GM18499 (cell line): ENCODE results near the gene PHYH.
"Not testable (repeated sequence)": the region's sequence is repeated elsewhere in the genome, so short reads cannot be mapped to it uniquely, and the experiment has no call there.

Experiments
- ATAC-seq: cut with Tn5 transposase; IDR thresholded peaks from one replicate; pipeline ENCODE4 v1.9.1; 2021; ENCODE audit warnings: moderate number of reproducible peaks; ENCODE audit not compliant: insufficient read depth, unreplicated experiment

The PHYH gene

DNA sequence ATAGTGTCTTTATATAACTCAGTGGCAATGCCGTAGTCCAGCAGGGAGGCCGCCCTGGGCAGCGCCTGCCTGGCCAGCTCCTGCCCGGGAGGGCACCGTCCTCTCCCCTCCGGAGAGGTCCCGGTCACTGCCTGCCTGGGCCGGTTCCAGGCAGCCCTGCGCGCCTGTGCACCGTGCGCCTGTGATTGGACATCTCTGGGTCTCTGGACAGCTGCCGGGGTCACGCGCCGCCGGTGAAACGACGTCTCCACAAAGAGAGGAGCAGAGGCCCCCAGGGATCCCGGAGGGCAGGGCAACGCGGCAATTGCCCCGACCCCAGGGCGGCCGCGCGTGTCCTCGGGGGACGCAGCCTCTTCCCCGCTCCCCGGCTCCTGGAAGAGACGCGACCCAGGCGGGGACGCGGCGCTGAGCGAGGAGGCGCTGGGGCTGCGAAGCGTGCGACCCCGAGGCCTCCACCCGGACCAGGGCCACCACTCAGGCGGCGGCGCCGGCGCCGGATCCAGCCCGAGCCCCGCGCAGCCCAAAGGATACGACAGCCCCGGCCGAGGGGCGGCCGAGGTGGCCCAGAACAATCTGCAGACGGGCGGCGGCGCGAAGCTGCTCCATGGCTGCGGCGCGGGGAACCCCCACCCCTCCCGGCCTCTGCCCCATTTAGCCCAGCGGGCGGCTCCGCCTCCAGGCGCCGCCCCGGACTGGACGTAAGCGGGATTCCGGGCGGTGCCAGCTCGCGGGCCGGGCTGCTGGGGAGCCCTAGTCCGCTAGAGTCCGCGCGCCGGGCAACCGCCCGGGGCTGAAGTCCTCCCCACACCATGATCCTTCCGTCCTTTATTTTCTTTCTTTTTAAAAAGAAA is at the start of gene PHYH:
PHYH (minus strand) TSS at position 628 of the 851 bp plus-strand sequence; CDS start at position 606, 22 bp downstream.
- ATAC-seq = peak; percentile 39

DNA sequence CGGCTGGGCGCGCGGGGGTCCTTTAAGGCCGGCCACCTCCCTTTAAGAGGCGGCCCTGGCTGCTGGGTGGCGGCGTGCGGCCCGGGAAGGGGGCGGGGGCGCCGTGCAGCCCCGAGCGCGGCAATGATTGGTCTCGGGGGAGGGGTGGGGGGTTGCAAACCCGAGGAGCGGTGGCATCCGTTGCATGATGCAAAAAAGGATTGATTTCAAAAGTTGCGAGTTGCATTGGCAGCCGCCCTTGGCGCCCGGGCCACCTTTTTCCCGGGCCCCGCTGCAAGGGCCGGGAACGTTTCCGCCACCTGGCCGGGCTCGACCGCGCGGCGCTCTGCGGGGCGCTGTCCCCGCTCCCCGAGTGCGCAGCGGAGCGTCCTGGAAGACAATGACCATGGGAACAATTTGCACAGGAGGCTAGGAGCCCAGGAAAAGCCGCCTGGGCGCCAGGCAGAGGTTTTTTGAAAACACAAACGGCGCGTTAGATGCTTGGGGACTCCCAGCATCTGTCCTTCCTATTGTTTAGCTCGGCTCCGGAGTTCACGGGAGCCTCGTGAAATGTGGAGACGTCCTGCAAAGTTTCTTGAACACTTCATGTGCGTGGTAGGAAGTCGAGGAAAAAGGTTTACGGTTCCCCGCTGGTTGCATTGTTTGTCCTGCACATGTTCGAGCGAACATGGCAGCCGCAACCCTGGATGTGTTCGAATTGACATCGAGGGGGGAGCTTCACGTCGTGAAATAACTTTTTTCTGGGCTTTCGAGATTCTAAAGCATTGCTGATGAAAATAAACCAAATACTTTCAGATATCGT is 48.6 kb upstream of the PHYH start, which contains the start of gene SEPHS1:
SEPHS1 (minus strand) TSS at position 78 of the 802 bp plus-strand sequence. CDS start 3,343 bp downstream, outside the sequence.
- ATAC-seq = no peak

DNA sequence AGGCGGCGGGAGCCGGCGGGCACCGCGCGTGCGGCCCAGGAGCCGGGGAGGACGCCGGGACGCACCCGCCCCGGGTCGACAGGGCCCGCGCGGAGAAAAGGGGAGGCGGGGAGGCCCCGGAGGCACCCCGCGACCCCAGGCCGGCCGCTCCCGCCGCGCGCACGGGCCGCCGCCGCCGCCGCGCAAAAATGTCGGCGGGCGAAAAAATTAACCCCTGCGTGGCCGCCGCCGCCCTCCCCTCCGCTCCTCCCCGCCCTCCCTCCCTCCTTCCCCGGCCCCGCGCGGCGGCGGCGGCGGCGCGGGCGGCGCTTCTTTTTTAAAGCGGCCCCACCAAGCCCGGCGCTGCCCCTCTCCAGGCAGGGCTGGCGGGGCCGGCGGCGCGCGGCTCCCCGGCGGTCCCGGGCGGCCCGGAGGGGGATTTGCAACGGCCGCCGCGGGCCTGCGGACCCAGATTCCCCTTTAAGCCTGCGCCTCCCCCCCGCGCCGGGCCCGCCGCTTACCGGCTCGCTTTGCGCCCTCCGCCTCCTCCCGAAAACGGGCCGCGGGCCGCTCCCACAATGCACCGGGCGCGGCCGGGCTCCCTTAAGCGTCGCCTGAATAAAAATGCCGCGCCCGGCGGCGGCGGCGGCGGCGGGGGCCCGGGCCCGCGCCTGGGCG is 47.8 kb upstream of the PHYH start:
- ATAC-seq = no peak

DNA sequence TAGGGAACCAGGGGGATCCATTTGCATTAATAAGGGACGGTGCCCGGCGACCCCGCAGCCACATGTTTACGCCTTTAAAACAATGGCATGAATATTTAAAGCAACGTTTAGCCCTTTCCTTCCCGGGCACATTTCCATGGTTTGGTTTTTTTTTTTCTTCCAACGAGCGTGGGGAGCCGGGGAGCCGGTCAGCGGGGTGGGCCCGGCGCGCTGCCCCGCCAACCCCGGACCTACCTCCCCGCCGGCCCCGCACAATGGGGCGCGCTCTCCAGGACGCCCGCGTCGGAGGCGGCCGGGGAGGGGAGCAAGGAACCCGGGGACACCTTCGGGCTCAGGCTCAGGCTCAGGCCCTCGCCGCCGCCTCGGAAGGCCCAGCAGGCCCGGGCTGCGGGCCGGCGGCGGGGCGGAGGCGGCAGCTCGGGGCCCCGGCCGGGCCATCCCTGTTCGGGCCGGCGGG is 47.2 kb upstream of the PHYH start:
- ATAC-seq = no peak

DNA sequence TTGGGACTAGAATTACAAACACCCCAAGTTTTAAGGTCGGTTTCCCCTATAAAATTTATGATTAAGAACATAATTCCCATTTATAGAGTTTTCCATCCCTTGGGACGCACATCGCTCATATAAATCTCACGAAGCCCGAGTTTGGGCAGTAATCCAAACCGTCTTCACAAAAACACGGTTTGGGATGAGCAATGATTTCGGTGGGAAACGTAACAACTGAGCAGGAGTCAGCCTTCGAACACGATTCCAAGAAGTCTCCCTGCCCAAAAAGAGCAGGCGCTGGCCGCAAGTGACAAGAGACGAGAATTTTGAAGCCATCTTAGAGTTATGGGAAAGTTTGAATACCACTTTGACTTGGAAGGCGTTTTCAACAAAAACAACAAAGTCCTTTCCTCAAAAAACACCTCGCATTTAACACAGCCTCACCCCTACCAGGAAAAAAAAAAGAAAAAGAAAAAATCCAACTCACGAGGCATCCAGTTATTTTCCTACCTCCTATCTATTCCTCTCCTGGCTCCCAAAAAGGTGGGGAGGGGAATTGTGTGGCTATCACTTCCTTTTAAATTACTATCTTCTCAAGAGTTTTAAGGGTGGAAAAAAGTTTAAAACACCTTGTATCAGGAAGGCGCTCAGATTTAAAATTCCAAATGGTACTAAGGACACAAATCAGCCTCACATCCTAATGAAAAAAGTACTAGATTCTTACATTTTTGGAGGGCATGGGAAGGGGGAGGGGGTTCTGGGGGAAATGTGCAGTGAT is 46.6 kb upstream of the PHYH start:
- ATAC-seq = no peak

DNA sequence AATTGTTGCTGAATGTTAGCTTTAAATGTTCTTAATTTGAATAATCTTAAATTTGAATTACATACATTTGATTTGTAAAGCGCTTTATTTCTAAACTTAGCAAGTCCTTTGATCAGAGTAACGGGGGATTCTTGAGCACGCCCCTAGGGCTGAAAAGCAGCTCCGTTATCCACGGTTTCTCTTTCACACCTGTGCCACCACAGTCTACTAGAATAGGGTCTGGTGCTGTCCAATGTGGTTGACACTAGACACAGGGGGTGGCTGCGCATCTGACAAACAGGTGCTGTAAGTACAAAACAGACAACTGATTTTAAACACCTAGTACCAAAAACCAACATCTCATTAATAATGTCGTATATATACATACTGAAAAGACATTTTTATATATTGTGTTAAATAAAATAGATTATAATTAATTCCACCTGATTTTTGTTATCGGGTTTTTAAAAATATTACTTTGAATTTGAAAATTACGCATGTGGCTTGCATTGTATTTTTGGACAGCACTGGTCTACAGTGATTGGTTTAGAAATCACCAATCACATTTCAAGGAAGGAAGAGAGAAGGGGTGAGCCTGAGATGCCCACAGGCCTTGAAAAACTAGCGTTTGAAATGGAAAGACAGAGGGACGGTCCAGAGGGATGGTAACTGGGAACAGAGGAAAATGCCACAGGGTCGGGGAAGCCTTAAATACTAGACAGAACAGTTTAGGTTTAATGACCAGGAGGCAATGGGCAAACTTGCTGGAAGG is 40.9 kb upstream of the PHYH start:
- ATAC-seq = peak; percentile 66

DNA sequence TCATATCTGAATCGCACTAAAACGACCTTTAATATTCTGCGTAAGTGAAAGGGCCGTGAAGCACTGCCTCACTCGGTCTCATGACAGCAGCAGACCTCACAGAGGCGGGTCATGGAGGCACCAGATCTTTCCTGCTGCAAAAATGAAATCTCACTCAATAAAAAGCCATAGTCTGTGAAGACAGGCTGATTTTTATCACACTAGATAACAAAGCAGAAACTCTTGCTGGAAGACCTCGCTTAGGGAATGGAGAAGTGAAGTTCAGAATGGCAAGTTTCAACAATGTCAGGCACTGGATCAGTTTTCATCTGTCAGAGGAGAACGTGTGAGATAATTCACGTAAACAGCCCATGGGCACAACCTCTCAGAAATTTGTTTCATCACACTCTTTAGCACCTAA is 40.2 kb upstream of the PHYH start:
- no peak for ATAC-seq

DNA sequence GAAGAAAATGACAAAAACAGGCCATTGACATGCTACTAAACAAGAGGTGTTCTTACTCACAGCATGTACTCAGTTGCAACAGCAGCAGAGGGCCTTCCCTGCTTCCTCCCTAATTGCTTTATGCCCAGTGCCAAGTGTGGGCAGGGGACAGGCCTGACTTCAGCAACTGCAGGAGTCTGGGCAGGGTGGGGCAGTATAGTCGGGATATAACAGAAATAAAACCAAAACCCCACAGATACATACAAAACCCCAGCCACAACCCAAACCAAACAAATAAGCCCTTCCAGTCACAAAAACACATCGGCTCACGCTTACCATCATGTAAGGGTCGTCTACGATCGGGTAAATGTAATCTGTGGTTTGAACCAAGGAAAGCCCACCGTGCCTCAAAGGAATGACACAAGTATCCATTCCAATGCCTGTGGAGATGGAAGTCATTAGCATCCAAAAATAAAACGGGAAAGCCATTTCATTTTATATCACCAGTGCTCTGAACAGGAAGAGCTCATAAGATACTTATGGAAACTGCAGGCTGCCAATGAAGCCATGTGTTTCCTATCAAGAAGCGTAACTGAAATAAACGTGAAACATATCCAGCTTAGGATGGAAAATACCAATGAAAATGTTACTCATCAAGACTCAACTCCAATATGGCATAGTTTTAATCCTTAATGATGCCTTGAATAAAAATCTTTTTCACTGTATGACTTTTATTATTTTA is 38.7 kb upstream of the PHYH start:
- no peak for ATAC-seq

DNA sequence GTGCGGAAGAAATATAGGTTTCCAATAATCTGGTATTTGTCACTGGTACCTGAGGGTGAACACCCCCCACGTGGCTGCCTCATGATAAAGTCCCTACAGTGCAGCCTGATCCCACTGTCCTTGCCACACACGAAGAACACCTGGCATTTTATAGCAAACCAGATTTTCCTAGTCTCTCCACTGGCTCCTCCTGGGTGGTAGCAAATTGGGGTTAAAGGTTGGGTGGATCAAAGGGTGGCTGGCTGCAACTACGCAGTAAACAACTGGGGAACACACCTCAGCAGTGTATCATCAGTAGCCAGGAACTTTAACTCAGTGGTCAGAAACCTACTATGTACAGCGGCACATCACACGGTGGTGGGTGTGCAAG is 37.9 kb upstream of the PHYH start:
- ATAC-seq = no peak

DNA sequence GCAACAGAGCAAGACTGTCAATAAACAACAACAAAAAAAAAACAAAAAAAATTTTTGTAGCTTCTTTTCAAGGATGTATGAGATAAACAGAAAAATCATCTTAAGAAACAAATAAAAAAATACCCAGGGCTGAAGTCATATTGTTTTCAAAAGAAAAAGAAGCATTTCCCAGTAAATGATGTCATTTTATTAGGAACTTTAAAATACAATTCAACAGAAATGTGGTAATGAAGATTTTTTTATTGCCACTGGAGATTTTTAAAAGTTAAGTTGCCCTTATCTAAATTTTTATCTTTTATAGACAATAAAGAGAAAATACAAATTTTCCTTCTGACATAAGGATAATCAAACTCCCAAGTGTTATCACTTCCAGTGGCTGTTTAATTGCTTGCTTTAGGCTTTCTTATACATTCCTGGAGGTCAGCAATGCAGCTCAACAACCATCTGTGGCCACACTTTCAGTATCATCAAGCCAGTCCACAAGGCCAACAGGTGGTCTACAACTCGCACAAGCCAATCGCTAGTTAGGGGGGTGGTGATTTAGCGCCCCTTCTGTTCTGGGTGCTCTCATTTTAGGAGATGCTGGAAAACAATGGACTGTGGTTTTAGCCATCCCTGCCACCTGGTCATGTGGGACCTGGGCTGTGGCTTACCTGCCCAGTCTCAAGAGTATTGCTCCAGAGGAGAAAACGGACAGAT is 37.4 kb upstream of the PHYH start:
- no peak for ATAC-seq

DNA sequence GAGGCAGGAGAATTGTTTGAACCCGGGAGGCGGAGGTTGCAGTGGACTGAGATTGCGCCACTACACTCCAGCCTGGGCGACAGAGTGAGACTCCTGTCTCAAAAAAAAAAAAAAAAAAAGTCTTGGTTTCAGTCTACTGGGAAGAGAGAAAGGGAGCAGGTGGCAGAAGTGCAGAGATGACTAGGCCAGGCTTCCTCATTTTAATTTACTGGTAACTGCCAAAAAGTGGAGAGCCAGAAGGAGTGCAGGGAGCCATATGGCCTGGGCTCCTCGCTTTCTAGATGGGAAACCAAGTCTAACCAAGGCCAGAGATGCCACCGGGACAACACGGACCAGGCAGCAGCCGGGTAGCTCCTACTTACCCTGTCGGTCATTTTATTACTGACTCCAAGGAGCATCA is 36.0 kb upstream of the PHYH start:
- ATAC-seq = no peak

DNA sequence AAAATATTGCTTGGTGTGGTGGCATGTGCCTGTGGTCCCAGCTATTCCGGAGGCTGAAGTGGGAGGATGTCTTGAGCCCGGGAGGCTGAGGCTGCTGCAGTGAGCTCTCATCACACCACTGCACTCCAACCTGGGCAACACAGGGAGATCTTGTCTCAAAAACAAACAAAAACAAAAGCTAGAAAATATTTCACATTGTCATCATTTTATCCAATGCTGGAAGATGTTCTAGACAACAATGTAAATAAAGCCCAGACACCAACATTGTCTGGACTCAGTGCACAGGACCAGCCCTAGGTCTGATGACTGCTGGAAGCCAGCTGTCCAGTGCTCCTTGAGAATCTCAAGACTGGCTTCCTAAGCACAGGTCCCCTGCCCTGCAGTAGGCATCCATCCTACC is 34.7 kb upstream of the PHYH start:
- no peak for ATAC-seq

DNA sequence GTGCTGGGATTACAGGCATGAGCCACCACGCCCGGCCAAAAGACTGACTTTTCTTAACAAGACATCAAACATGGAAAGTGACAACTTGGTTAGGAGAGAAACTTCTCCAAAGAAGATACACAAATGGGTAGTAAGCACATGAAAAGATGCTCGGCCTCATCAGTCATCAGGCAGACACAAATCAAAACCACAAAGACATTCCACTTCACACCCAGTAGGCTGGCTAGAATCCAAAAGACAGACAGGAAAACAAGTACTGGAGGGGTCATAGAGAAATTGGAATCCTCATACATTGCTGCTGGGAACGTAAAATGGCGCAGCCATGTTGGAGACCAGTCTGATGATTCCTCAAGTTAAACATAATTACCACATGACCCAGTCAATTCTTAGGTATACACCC is 31.8 kb upstream of the PHYH start:
- ATAC-seq = no peak

DNA sequence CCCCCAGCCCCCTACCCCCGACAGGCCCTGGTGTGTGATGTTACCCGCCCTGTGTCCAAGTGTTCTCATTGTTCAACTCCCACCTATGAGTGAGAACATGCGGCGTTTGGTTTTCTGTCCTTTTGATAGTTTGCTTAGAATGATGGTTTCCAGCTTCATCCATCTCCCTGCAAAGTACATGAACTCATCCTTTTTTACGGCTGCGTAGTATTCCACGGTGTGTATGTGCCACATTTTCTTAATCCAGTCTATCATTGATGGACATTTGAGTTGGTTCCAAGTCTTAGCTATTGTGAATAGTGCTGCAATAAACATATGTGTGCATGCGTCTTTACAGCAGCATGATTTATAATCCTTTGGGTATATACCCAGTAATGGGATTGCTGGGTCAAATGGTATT is 31.1 kb upstream of the PHYH start:
- ATAC-seq = not testable (repeated sequence)

DNA sequence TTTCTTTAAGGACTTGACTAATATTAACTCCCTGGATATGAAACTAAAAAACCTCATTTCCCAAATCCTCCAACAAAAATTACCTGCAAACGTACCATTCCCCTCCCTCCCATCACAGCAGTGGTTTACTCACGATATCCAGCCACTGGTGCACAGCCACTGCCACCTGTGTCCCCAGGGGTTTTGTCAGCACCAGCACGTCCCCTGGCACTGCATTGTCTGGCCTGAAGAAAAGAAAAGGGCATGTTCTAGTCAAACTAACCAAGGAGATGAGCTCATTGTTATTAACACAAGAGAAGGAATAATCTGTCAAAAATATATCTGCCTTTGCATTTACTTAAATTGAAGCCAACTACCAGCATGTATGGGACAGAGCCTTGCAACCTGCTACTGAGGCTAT is 29.7 kb upstream of the PHYH start:
- ATAC-seq = no peak

DNA sequence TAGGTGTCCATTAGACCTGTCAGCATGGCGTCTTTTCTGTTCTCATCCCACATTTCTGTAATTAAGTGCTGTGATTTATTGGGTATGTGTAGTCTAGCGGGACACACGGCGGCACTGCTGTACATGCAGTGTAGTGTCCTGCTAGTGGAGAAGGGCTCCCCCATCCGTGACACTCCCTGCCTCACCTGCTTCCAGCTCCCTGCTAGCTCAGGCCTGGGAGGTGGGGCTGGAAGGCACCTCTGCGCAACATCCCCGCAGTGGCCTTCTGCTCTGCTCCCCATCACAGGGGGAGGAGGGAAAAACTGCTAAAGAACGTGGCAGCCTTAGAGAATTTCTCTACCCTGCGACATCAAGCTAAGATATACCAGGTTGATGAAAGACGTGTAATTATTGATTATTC is 28.7 kb upstream of the PHYH start:
- ATAC-seq = no peak

DNA sequence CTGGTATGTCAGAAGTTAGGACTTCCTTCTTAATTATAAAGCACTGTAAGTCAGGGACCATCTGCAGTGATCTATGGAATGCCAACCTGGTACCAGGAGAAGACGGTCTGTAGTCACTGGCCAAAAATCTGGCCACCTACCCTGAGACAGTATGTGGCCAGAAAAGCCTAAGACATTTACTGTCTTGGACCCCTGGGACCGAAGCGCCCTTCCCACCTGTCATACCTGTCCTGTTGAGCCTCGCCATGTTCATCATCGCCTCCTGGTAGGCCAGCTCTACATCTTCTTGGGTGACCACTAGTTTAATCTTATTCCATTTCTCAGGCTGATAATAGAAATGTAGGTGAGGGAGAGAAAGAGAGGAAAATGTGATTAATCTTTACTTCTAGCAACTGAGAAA is 28.3 kb upstream of the PHYH start:
- no peak for ATAC-seq

DNA sequence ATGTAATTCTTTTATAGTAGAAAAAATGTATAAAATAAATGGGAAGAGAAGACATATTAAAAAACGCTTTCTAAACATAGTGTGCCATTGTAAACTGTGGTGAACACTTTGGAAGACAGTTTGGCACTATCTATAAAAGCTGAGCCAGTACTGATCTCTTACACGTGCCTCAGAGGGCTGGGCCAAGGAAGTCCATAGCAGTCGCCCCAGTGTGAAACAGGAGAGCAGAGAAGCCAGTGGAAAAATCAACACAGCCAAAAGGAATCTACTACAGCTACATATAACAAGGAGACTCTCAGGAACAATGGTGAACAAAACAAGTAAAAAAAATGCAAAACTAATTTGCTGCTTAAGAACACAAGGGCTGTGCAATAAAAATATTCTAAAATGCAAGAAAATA is 27.7 kb upstream of the PHYH start:
- ATAC-seq = no peak
